ENCODE measurements around the gene MT1M. TPM values are rescaled to one million over a fixed set of nuclear protein-coding genes. Genes with fewer than 3 reads are reported as not detected.
A peak's percentile ranks its signal among the peaks of the same experiment; 100 is the strongest.

Gene MT1M
- total RNA-seq, 1 experiment from 2014 or later, result 0.80 TPM

DNA sequence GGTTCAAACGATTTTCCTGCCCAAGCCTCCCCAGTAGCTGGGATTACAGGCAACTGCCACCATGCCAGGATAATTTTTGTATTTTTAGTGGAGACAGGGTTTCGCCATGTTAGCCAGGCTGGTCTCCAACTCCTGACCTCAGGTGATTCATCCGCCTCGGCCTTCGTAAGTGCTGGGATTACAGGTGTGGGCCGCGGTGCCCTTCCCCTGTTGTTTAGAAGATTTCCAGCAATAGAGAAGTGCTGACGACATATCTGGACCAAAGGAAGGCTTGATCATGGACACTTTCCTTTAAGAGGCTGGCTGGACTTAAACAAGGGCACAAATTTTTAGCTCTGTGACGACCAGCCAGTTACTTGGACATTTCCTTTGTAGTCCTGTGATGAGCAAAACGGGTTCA lies 1.3 kb upstream of the MT1M start:
- peaks cover 95% of the 10 kb centered on the region for H3K27me3 ChIP-seq (ENCODE audit: control insufficient read depth, insufficient read depth, low read length)
- H3K36me3 ChIP-seq (replicated peaks; ENCODE audit: control insufficient read depth, insufficient read depth, low read length), result no peaks in the 10 kb centered on the region
- no peak for DNase-seq
- no peak overlapping the region for H3K4me3 ChIP-seq (ENCODE audit: insufficient read depth, low read depth, low read length)

DNA sequence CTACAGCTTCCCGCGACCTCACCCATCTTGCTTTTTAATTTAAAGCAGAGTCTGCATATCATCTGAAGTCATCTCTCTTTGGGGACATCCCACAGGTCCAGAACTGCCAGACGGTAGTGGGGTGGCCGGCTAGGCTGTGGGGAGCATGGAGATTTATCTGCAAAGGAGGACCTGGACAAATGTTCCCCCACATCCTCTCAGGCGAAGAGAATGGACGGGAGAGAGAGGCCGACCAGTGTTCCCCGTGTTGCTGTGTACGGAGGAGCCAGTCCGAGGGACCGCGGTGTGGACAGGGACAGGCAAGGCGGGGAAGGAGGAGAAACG lies 665 bp upstream of the MT1M start:
- DNase-seq, result no peak
- H3K36me3 ChIP-seq (replicated peaks; ENCODE audit: control insufficient read depth, insufficient read depth, low read length), result no peaks in the 10 kb centered on the region
- H3K4me3 ChIP-seq (ENCODE audit: insufficient read depth, low read depth, low read length), result peak overlapping the region; percentile 39
- H3K27me3 ChIP-seq (ENCODE audit: control insufficient read depth, insufficient read depth, low read length), result peaks cover 95% of the 10 kb centered on the region

DNA sequence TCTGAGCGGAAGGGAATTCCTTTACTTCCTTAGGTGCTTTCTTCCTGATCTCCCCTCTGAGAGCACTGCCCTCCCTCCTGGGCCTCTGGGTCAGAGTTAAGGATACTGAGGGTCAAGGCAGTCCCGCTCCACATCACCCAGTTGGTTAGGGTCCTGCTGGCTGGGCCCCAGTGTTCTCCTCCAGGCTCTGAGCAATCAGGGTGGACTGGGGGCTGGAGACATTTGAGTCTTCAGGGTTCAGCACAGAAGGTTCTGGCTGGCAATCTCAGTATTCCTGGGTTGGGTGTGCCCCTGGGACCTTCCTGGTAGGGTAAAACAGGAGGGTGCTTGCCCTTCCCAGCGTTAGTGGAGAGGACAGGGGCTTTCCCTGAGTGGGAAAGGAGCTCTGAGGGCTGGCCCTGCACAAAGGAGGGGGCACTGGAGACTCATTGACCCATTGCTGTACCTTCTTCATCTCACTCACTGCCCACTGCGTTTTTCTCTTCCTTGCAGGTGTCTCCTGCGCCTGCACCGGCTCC lies 448 bp downstream of the MT1M start:
- H3K27me3 ChIP-seq (ENCODE audit: control insufficient read depth, insufficient read depth, low read length), result peaks cover 99% of the 10 kb centered on the region

DNA sequence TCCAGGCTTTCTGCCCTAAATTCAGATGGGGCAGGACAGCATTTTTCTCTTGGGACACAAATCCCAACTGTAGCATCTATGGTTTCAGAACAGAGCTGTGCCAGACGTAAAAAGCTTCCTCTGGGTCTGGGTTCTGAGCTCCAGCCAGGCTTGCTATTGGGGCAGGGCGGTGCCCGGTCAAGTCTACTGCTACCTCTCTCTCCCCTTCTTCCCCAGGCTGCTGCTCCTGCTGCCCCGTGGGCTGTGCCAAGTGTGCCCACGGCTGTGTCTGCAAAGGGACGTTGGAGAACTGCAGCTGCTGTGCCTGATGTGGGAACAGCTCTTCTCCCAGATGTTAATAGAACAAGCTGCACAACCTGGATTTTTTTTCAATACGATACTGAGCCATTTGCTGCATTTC lies 1.1 kb downstream of the MT1M start:
- DNase-seq, result no peak
- H3K4me3 ChIP-seq (ENCODE audit: insufficient read depth, low read depth, low read length), result no peak overlapping the region

More for the DNA sequence above, 448 bp downstream of the MT1M start:
- DNase-seq, result no peak
- Histone ChIP-seq H3K4me3 (ENCODE audit: insufficient read depth, low read depth, low read length) (peak overlapping the region; percentile 39; the same call in 1 of the 2 replicates), H3K36me3 (replicated peaks; ENCODE audit: control insufficient read depth, insufficient read depth, low read length) (no peaks in the 10 kb centered on the region)

DNA sequence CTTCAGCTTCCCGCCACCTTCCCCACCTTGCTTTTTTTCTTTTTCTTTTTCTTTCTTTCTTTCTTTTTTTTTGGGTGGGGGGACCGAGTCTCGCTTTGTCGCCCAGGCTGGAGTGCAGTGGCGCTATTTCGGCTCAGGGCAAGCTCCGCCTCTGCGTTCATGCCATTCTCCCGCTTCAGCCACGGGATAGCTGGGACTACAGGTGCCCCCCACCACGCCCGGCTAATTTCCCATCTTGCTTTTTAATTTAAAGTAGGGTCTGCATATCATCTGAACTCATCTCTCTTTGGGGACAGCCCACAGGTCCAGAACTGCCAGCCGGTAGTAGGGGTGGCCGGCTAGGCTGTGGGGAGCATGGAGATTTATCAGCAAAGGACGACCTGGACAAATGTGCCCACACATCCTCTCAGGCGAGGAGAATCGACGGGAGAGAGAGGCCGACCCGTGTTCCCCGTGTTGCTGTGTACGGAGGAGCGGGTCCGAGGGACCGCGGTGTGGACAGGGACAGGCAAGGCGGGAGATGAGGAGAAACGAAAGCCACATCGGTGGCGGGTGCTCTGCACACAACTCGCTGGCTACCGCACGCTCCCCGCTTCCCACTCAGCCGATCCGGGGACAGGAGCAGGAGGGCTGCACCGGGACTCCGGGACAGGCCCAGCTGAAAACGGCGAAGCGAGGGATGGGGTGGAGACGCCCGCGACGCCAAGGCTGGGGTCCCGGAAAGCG lies 2.4 kb downstream of the MT1M start:
- H3K27me3 ChIP-seq (ENCODE audit: control insufficient read depth, insufficient read depth, low read length), result peaks cover 100% of the 10 kb centered on the region
- no peaks in the 10 kb centered on the region for H3K36me3 ChIP-seq (replicated peaks; ENCODE audit: control insufficient read depth, insufficient read depth, low read length)
- peak; percentile 62 for DNase-seq
- H3K4me3 ChIP-seq (ENCODE audit: insufficient read depth, low read depth, low read length), result peak overlapping the region; percentile 22; the same call in 1 of the 2 replicates

More for the DNA sequence above, 1.1 kb downstream of the MT1M start:
- H3K36me3 ChIP-seq (replicated peaks; ENCODE audit: control insufficient read depth, insufficient read depth, low read length), result no peaks in the 10 kb centered on the region
- peaks cover 100% of the 10 kb centered on the region for H3K27me3 ChIP-seq (ENCODE audit: control insufficient read depth, insufficient read depth, low read length)

DNA sequence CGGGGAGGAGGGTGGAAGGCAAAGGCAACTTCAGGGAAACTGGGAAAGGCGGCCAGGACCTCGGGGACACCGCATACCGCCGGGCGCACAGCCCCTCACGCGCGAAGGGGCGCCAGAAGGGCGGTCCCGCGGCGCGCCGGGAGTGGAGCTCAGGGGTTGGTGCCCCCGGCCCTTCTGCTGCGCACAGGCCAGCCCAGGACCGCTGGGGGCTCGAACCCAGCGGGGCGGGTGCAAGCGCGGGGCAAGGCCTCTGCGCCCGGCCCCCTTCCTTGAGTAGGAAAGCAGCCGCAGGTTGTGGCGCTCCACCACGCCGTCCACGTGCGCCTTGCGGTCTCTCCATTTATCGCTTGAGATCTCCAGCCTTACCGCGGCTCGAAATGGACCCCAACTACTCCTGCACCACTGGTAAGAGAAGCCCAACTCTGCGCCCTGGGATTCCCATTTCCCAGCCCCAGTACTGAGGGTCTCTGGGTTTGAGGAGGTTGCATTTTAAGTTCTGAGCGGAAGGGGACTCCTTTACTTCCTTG lies 3.0 kb downstream of the MT1M start:
- Histone ChIP-seq H3K4me3 (ENCODE audit: insufficient read depth, low read depth, low read length) (peak overlapping the region; percentile 22; the same call in 1 of the 2 replicates), H3K27me3 (ENCODE audit: control insufficient read depth, insufficient read depth, low read length) (peaks cover 99% of the 10 kb centered on the region), H3K36me3 (replicated peaks; ENCODE audit: control insufficient read depth, insufficient read depth, low read length) (no peaks in the 10 kb centered on the region)
- peak; percentile 75 for DNase-seq

DNA sequence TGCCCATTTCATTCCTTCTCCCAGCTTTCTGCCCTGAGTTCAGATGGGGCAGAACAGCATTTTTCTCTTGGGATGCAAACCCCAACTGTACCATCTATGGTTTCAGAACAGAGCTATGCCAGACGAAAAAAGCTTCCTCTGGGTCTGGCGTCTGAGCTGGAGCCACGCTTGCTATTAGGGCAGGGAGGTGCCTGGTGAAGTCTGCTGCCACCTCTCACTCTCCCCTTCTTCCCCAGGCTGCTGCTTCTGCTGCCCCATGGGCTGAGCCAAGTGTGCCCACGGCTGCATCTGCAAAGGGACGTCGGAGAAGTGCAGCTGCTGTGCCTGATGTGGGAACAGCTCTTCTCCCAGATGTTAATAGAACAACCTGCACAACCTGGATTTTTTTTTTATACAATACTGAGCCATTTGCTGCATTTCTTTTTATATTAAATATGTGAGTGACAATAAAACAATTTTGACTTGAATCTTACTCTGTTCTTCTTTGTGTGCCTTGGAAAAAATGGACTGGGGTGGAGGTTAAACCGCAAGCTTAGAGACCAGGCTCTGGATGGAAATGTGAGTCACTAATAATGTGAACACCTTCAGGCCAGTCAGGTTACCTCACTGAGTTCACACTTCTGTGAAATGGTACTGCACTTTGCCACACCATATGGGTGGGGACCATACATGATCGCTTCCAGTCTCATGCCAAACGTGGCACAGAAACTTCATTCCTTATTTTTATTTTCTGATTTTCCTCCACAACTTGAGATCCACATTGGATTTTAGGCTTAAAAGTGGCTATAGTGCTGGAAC lies 4.4 kb downstream of the MT1M start:
- H3K4me3 ChIP-seq (ENCODE audit: insufficient read depth, low read depth, low read length), result no peak overlapping the region
- DNase-seq, result no peak
- H3K27me3 ChIP-seq (ENCODE audit: control insufficient read depth, insufficient read depth, low read length), result peaks cover 99% of the 10 kb centered on the region
- H3K36me3 ChIP-seq (replicated peaks; ENCODE audit: control insufficient read depth, insufficient read depth, low read length), result no peaks in the 10 kb centered on the region

DNA sequence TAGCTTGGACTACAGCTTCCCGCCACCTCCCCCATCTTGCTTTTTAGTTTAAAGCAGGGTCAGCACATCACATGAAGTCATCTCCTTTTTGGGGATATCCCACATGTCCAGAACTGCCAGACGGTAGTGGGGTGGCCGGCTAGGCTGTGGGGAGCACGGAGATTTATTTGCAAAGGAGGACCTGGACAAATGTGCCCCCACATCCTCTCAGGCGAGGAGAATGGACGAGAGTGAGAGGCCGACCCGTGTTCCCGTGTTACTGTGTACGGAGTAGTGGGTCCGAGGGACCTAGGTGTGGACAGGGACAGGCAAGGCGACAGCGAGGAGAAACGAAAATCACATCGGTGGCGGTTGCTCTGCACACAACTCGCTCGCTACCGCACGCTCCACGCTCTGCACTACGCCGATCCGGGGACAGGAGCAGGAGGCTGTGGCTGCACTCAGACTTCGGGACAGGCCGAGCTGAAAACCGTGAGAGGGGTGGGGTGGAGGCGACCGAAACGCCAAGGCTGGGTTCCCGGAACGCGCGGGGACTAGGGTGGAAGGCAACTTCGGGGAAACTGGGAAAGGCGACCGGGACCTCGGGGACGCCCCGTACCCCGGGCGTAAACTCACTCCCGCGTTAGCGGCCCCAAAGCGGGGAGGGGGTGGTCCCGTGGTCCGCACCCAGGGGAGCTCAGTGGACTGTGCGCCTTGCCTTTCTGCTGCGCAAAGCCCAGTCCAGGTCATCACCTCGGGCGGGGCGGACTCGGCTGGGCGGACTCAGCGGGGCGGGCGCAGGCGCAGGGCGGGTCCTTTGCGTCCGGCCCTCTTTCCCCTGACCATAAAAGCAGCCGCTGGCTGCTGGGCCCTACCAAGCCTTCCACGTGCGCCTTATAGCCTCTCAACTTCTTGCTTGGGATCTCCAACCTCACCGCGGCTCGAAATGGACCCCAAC lies 5.6 kb downstream of the MT1M start, which contains the start of gene MT1A:
TSS of gene MT1A (plus strand) at position 853 of the 937 bp plus-strand sequence. CDS start at position 926, 73 bp downstream.
- DNase-seq, result peak; percentile 92
- no peaks in the 10 kb centered on the region for H3K36me3 ChIP-seq (replicated peaks; ENCODE audit: control insufficient read depth, insufficient read depth, low read length)
- H3K27me3 ChIP-seq (ENCODE audit: control insufficient read depth, insufficient read depth, low read length), result peaks cover 99% of the 10 kb centered on the region
- peak within 1 kb of the TSS; percentile 43 for H3K4me3 ChIP-seq (ENCODE audit: insufficient read depth, low read depth, low read length)

DNA sequence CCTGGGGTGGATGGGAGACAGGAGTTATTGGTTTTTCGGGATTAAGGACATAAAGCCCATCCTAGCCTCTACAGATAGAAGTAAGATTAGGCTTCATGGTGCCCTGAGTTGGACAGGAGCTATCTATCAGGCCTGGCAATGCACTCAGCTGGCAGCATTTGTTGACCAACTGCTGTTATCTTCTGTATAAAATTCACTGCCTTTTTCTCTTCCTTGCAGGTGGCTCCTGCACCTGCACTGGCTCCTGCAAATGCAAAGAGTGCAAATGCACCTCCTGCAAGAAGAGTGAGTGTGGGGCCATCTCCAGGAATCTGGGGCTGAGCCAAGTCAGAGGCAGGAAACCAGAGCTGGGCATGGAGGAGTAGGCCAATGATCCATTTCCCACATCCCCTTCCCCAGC lies 6.6 kb downstream of the MT1M start:
- no peak for DNase-seq
- Histone ChIP-seq H3K36me3 (replicated peaks; ENCODE audit: control insufficient read depth, insufficient read depth, low read length) (no peaks in the 10 kb centered on the region), H3K27me3 (ENCODE audit: control insufficient read depth, insufficient read depth, low read length) (peaks cover 99% of the 10 kb centered on the region), H3K4me3 (ENCODE audit: insufficient read depth, low read depth, low read length) (no peak overlapping the region)

DNA sequence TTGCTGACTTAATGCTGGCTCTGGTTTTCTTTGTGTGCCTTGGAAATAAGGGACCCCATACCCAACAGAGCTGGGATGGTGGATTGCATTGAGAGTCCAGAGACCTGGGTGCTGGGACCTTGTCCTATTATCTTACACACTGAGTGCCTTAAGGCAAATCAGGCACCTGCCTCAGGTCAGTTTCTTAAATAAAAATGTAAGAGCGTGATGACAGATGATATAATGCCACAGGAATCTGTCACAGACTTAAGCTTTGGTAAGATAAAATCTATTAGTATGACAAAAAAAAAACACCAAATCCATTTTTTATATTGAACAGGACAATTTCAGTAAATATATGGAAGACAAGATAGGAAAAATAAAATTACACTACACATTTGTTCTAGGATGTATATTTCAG lies 7.6 kb downstream of the MT1M start:
- Histone ChIP-seq H3K36me3 (replicated peaks; ENCODE audit: control insufficient read depth, insufficient read depth, low read length) (no peaks in the 10 kb centered on the region), H3K4me3 (ENCODE audit: insufficient read depth, low read depth, low read length) (no peak overlapping the region), H3K27me3 (ENCODE audit: control insufficient read depth, insufficient read depth, low read length) (peaks cover 99% of the 10 kb centered on the region)
- DNase-seq, result no peak

DNA sequence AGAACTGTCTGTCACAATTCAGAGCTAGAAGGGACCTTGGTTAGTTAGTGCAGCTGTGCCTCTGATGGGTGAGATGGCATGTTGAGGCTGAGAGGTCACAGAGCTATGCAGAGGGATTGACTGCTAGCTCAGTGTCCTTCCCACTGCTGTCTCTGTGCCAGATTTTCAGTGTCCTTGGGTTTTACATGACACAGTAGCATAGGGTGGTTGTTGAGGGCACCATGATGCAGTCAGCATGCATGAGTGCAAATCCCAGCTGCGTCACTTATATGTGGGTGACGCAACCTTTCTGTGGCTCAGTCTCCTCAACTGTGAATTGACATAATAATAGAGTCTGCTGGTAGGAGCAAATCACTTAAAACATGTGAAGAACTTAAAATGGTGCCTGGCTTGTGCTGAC lies 8.7 kb downstream of the MT1M start:
- DNase-seq, result no peak
- Histone ChIP-seq H3K36me3 (replicated peaks; ENCODE audit: control insufficient read depth, insufficient read depth, low read length) (no peaks in the 10 kb centered on the region), H3K27me3 (ENCODE audit: control insufficient read depth, insufficient read depth, low read length) (peaks cover 99% of the 10 kb centered on the region), H3K4me3 (ENCODE audit: insufficient read depth, low read depth, low read length) (no peak overlapping the region)

DNA sequence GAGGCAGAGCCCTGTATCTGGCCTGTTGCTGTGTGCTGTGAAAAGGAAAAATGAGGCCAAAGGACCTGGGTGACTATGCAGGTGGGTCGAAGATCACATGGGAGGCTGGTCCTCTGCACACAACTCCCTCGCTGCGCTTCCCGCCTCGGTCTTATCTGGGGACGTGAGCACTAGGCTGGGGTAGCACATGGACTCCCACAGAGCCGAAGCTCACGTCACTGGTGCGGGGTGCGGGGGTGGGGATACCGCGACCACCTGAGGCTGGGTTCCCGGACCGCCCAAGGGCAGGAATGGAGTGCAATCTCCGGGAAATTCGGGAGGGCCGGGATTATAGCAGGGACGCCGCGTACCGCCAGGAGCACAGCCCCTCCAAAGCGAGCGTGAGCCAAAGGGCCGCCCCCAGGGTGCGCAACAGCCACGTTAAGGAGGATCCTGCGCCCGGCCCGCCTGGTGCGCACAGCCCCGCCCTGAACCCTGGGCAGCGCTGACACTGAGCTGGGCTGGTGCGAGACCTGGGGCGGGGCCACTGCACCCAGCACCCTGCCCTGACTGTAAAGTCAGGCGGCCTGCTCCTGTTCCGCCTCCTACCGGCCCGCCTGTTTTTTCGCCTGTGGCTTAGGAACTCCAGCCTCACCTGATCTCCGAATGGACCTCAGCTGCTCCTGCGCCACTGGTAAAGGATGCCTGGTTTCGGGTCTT lies 10.8 kb downstream of the MT1M start:
- Histone ChIP-seq H3K4me3 (ENCODE audit: insufficient read depth, low read depth, low read length) (peak overlapping the region; percentile 45), H3K36me3 (replicated peaks; ENCODE audit: control insufficient read depth, insufficient read depth, low read length) (no peaks in the 10 kb centered on the region), H3K27me3 (ENCODE audit: control insufficient read depth, insufficient read depth, low read length) (peaks cover 97% of the 10 kb centered on the region)
- DNase-seq, result peak; percentile 85

DNA sequence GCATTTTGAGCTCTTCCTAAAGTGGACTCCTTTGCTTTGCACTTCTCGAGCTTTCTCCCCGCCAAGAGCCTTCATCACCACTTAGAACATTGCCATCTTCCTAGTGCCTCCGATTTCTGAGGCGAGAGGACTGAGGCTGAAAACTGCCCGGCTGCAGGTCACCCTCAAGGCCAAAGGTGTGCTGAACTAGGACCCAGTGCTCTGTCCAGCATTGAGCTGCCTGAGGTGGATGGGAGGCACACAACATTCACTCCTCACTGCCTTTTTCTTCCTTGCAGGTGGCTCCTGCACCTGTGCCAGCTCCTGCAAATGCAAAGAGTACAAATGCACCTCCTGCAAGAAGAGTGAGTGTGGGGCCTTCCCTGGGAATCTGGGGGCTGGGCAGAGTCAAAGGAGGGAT lies 11.4 kb downstream of the MT1M start:
- Histone ChIP-seq H3K4me3 (ENCODE audit: insufficient read depth, low read depth, low read length) (peak overlapping the region; percentile 45; the same call in 1 of the 2 replicates), H3K36me3 (replicated peaks; ENCODE audit: control insufficient read depth, insufficient read depth, low read length) (no peaks in the 10 kb centered on the region), H3K27me3 (ENCODE audit: control insufficient read depth, insufficient read depth, low read length) (peaks cover 97% of the 10 kb centered on the region)
- DNase-seq, result no peak
